ENCODE data around the gene BLTP1. TPM values are rescaled to one million over a fixed set of nuclear protein-coding genes. Genes with fewer than 3 reads are reported as not detected.

Gene BLTP1
- total RNA-seq, 1 donor from 2014 or later: 46.9 TPM

DNA sequence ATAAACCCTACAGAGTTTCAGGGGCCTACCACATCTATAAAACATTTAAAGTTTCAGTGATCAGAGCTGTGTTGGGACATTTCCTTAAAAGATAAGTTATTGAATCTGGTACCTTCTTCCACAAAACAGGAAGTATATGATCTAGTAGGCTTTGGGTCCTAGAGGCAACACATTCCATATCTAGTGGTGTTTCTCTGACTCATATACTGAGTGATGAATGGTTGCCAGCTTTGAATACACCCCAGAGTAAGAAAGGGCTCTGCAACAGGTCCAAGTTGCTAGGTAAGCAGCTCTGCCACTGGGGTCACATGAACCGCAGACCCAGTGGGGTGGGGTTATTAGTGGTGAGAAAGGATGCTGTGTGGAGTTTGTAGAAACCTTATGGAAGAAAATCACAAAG, 32.4 kb upstream of the BLTP1 start:
- H3K27ac Mint-ChIP-seq: no peak overlapping the region
- no peaks in the 10 kb centered on the region for H3K27me3 Mint-ChIP-seq
- TF ChIP-seq, protein P1, sequence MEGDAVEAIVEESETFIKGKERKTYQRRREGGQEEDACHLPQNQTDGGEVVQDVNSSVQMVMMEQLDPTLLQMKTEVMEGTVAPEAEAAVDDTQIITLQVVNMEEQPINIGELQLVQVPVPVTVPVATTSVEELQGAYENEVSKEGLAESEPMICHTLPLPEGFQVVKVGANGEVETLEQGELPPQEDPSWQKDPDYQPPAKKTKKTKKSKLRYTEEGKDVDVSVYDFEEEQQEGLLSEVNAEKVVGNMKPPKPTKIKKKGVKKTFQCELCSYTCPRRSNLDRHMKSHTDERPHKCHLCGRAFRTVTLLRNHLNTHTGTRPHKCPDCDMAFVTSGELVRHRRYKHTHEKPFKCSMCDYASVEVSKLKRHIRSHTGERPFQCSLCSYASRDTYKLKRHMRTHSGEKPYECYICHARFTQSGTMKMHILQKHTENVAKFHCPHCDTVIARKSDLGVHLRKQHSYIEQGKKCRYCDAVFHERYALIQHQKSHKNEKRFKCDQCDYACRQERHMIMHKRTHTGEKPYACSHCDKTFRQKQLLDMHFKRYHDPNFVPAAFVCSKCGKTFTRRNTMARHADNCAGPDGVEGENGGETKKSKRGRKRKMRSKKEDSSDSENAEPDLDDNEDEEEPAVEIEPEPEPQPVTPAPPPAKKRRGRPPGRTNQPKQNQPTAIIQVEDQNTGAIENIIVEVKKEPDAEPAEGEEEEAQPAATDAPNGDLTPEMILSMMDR (conservative IDR thresholded peaks at IDR 0.05): no peak
- DNase-seq (ENCODE audit: extremely low spot score, unreplicated experiment): no peak
- H3K9me3 Mint-ChIP-seq: peaks cover 5% of the 10 kb centered on the region
- H3K4me1 Mint-ChIP-seq (ENCODE audit: unreplicated experiment): no peaks in the 10 kb centered on the region
- no peak overlapping the region for H3K4me3 Mint-ChIP-seq
- H3K36me3 Mint-ChIP-seq: no peaks in the 10 kb centered on the region

- no peak for DNase-seq (ENCODE audit: extremely low spot score, unreplicated experiment)
- no peaks in the 10 kb centered on the region for H3K36me3 Mint-ChIP-seq
- TF ChIP-seq, protein P1 (conservative IDR thresholded peaks at IDR 0.05): no peak
- no peak overlapping the region for H3K27ac Mint-ChIP-seq
- H3K4me3 Mint-ChIP-seq: no peak overlapping the region
- peaks cover 5% of the 10 kb centered on the region for H3K9me3 Mint-ChIP-seq
- H3K4me1 Mint-ChIP-seq (ENCODE audit: unreplicated experiment): no peaks in the 10 kb centered on the region
- no peaks in the 10 kb centered on the region for H3K27me3 Mint-ChIP-seq
Observed at GRCh38 chr4:122121593-122121992, 30.5 kb upstream of the BLTP1 start.

DNA sequence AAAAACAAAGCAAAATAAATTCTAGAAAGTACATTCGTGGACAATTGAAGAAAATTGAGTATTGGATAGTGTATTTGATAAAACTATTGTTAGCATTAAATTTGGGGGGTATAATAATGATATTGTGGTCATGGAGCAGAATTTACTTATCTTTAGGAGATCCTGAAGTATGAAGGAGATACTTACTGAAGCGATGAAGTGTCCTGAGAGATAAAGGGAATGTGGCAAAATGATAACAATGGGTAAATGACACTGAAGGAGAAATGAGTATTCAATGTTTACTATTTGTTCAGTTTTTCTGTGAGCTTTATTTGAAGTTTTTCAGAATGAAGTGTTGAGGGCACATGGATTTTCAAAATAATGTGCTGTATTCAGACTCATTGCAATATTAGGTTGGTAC, 30.0 kb upstream of the BLTP1 start:
- Mint-ChIP-seq H3K4me1 (ENCODE audit: unreplicated experiment) (no peaks in the 10 kb centered on the region), H3K27ac (no peak overlapping the region), H3K36me3 (no peaks in the 10 kb centered on the region), H3K27me3 (no peaks in the 10 kb centered on the region), H3K4me3 (no peak overlapping the region), H3K9me3 (peaks cover 5% of the 10 kb centered on the region)
- no peak for DNase-seq (ENCODE audit: extremely low spot score, unreplicated experiment)
- TF ChIP-seq, protein P1 (conservative IDR thresholded peaks at IDR 0.05): no peak

DNA sequence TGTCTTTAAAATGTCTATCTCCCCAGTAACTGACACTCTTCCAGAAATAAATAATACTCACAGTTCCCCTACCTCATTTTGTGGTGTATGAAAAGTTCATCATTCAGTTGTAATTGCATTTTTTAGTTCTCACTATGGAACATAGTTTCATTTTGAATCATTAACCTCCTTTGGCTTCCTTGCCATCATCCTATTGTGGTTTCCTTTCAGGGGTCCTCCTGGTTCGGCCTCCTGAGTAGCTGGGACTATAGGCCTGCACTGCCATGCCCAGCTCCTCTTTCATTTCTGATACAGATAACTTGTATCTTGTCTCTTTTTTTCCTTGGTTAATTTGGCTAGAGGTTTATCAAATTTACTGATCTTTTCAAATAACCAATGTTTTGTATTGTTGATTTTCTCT, 23.1 kb upstream of the BLTP1 start:
- Mint-ChIP-seq H3K9me3 (no peaks in the 10 kb centered on the region), H3K27me3 (no peaks in the 10 kb centered on the region), H3K4me1 (ENCODE audit: unreplicated experiment) (no peaks in the 10 kb centered on the region), H3K36me3 (no peaks in the 10 kb centered on the region), H3K4me3 (no peak overlapping the region), H3K27ac (no peak overlapping the region)
- no peak for DNase-seq (ENCODE audit: extremely low spot score, unreplicated experiment)
- TF ChIP-seq, protein P1 (conservative IDR thresholded peaks at IDR 0.05): no peak

DNA sequence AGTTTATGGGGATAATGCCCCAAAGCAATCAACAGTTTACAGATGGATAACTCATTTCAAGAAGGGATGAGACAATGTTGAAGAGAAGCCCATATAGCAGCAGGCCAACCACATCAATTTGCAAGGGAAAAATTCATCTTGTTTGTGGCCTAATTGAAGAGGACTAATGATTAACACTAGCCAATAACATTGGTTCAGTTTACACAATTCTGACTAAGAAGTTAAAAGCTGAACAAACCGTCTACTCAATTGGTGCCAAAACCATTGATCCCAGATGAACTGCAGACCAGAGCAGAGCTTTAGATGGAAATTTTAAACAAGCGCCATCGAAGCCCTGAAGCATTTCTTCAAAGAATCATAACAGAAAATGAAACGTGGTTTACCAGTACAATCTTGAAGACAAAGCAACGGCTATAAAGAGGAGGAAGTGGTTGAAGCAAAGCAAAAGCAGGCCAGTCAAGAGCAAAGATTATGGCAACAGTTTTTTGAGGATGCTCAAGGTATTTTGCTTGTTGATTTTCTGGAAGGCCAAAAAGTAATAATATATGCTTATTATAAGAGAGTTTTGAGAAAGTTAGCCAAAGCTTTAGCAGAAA, 20.5 kb upstream of the BLTP1 start:
- TF ChIP-seq, protein P1 (conservative IDR thresholded peaks at IDR 0.05): no peak
- Mint-ChIP-seq H3K9me3 (no peaks in the 10 kb centered on the region), H3K4me3 (no peak overlapping the region), H3K27me3 (no peaks in the 10 kb centered on the region), H3K27ac (no peak overlapping the region), H3K36me3 (no peaks in the 10 kb centered on the region), H3K4me1 (ENCODE audit: unreplicated experiment) (no peaks in the 10 kb centered on the region)
- DNase-seq (ENCODE audit: extremely low spot score, unreplicated experiment): no peak

- H3K4me1 Mint-ChIP-seq (ENCODE audit: unreplicated experiment): no peaks in the 10 kb centered on the region
- H3K9me3 Mint-ChIP-seq: no peaks in the 10 kb centered on the region
- no peak overlapping the region for H3K27ac Mint-ChIP-seq
- DNase-seq (ENCODE audit: extremely low spot score, unreplicated experiment): no peak
- H3K4me3 Mint-ChIP-seq: no peak overlapping the region
- TF ChIP-seq, protein P1 (conservative IDR thresholded peaks at IDR 0.05): no peak
- H3K27me3 Mint-ChIP-seq: no peaks in the 10 kb centered on the region
- H3K36me3 Mint-ChIP-seq: no peaks in the 10 kb centered on the region
Observed at GRCh38 chr4:122132891-122133290, 19.2 kb upstream of the BLTP1 start.
